Measurements from ENCODE around the gene JDP2.
A peak's percentile ranks its signal among the peaks of the same experiment; 100 is the strongest.

The JDP2 gene

DNA sequence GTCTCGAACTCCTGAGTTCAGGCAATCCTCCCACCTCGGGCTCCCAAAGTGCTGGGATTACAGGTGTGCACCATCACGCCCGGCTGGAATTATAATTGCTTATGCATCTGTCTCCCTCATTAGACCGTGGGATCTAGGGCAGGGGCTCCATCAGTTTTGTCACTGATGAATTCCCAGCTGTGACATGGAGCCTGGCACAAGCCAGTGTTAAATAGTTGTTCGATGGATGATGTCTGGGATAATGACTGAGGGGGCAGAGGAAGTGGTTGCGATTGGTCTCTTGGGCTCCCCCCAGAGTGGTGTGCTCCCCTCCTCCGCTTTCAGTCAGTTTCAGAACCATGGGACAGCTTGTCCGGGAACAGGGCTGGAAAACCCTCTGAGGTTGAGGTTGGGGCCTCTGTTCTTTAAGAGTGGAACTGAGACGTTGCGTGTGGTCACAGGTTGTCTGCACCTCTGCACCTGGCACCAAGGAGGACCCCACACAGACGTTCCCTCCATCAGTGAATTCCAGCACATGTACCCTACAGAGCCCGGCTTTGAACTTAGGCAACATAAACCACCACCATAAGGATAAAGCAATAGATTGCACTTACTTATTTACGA is 63.7 kb downstream of the JDP2 start:
- no peak for DNase-seq

- DNase-seq: no peak
Observed at GRCh38 chr14:75492832-75493591, 65.2 kb downstream of the JDP2 start.

DNA sequence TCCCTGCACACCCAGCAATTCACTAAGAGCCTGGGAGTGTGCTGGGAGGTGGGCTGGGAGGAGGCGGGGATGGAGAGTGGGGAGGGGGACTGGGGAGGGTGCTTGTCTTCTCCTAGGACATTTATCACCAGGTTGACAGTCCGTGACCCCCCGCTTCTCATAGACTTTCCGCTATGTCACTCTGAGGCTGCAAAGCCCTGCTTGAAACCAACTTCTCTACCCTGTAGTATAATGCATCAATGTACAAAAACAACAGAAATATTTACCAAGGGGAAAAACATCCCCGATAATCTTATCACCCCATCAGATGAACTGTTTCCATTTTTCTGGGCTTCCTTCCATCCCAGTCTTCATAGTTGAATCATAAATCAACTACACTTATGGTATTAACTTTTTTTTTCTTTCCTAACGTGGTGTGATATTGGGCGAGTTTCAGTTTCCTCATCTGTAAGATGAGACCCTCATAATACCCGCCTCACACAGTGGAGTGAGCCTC is 65.8 kb downstream of the JDP2 start:
- DNase-seq: no peak

GRCh38 chr14:75494896-75495295 is 67.1 kb downstream of the JDP2 start:
- DNase-seq: peak; percentile 27 to 38

GRCh38 chr14:75495399-75495798 is 67.6 kb downstream of the JDP2 start:
- DNase-seq: no peak

- DNase-seq: peak in 1 of 2 donors; percentile 32
Observed at GRCh38 chr14:75495882-75496281, 68.1 kb downstream of the JDP2 start.

DNA sequence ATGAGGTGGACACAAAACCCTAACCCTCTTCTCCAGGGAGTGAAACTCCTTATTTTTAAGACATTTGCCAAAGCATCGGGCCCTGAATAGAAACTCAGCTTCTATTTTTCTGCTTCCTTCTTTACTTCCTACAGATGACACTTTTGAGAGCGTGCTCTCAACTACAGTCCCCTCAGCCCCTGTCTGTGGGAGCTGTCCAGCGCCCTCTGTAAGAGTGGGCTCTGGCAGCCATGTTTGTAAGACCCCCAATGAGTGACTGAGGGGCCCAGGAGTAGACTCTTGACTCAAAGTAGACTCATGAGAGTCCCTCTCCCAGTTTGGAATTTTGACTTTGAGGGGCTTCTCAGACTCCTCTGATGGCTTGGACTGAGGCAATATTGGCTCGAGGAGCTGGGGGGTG is 68.9 kb downstream of the JDP2 start:
- DNase-seq: no peak

DNA sequence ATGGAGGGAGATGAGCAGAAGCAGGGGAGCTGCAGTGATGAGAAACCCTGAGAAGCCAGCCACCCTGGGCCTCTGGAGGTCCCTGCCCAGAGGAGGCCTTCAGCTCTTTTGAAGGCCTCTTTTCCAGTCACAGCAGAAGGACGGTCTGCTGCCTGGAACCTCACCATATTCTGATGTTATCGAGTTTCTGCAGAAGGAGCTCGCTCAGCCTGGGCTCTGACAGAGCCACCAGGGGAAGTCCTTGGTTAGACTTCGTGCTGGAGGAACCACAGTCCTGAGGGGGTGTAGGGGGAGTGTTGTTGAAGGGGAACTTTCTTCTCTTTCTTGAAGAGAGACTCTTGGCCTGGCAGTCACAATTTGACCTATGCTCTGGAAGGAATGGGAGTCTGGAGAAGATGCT is 69.4 kb downstream of the JDP2 start:
- DNase-seq: peak; percentile 71 to 76

- no peak for DNase-seq
Observed at GRCh38 chr14:75497701-75498100, 69.9 kb downstream of the JDP2 start.

- DNase-seq: no peak
Observed at GRCh38 chr14:75499084-75499875, 71.5 kb downstream of the JDP2 start.

- DNase-seq: no peak
Observed at GRCh38 chr14:75501080-75501479, 73.3 kb downstream of the JDP2 start.

- DNase-seq: no peak
Observed at GRCh38 chr14:75504411-75504810, 76.6 kb downstream of the JDP2 start.

DNA sequence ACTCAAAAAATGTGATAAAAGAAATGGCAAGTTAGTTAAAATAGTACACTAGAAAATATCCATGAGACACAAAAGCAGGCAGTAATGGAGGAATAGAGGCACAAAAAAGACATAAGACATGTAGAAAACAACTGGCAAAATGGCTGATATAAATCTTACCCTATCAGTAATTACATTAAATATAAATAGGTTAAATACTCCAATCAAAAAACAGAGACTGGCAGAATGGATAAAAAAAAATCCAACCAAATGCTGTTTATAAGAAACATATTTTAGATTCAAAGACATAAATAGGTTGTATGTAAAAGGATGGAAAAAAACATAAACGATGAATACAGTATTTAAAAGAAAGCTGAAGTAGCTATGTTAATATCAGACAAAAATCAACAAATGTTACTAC is 79.1 kb downstream of the JDP2 start:
- no peak for DNase-seq

- DNase-seq: no peak
Observed at GRCh38 chr14:75510547-75510946, 82.7 kb downstream of the JDP2 start.

GRCh38 chr14:75511201-75511600 is 83.4 kb downstream of the JDP2 start:
- no peak for DNase-seq

DNA sequence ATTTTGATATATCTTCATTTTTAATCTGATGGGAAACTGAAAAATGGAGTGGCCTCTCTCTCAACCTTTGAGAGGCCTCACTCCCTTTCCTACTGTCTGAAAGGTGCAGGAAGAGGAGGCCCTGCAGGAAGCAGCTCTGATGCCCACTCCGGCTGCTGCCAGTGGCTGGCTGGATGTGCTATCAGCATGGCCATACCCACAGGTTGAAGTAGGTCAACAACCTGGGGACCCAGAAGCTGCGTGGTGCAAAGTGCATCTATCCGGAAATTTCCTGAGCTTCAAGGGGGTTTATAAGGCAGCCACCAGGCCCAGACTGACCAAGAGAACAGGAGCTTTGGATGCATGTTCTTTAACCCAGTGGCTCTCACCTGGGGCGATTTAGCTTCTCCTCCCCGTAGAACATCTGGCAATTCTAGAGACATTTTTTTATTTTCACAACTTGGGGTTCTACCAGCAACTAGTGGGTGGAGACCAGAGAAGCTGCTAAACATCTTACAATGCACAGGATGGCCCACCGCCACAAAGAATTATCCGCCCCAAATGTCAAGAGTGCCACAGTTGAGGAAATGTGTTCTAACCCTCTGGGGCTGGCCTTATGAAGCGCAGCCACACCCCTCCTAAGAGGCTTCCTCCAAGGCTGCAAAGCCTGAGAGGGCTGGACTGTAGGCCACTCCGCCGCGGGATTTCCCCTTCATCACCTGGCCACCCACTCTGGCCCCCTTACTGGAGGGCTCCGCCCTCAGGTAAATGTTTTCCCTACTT is 86.3 kb downstream of the JDP2 start:
- DNase-seq: no peak

DNA sequence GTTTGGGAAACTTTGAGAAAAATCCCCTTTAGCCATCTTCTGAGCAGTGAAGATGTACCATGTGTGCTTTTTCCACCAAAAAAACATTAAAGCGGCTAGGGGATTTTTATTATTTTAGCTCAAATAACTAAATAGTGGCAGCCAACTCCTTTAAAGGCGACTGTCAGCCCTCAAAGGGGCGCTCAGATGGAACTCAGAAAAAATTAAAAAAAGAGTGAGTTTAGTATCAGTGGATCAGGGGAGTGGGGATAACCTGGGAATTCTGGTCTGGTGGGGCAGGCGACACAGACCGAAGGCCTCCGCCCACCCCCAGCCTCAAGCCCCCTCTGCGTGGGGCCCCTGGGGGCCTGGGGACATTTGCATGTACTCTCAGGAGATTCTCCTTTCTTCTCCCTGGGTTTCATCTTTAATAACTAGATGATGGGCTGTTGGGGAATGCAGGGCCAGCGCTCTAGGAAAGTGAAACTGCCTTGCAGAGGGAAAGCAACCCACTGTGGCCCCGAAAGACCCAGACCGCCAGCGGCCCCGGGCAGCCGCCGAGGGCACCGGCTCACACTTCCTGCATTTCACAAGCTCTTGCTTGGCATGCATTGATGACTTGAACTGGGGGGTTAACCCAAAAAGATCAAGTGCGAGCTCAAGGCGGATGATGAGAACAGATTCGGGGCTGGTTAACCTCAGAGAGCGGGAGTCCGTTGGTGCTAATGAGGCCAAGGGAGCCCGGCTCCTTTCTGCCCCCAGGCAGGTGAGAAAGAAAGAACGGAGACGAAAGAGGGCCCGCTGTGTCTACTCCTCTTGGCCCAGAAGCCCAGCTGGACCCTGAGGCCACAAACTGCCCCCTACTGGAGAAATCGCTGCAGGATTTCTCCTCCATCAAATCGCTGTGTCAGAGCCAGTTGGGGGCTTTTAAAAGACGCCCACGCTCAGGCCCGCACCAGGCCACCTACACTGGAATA is 87.1 kb downstream of the JDP2 start:
- DNase-seq: peak; percentile 53 to 54

- no peak for DNase-seq
Observed at GRCh38 chr14:75515629-75515996, 87.8 kb downstream of the JDP2 start.

DNA sequence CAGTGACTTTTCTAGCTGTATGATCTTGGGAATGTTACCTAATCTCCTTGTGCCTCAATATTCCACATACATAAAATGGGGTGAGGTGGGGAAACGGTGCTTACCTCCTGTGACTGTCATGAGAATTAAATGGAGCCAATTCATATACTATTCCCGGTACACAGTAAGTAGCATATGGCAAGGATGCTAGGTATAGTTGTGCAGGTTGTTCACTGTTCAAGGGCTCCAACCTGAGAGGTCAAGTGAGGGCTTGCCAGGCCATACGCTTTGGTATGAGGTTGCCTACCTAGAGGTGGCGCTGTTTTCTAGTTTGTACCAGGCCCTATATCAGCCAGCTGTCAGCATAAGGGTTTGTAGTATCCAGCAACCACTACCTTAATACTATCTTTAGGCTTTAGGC is 90.8 kb downstream of the JDP2 start:
- DNase-seq: peak; percentile 34 to 66

- no peak for DNase-seq
Observed at GRCh38 chr14:75519394-75519793, 91.6 kb downstream of the JDP2 start.

DNA sequence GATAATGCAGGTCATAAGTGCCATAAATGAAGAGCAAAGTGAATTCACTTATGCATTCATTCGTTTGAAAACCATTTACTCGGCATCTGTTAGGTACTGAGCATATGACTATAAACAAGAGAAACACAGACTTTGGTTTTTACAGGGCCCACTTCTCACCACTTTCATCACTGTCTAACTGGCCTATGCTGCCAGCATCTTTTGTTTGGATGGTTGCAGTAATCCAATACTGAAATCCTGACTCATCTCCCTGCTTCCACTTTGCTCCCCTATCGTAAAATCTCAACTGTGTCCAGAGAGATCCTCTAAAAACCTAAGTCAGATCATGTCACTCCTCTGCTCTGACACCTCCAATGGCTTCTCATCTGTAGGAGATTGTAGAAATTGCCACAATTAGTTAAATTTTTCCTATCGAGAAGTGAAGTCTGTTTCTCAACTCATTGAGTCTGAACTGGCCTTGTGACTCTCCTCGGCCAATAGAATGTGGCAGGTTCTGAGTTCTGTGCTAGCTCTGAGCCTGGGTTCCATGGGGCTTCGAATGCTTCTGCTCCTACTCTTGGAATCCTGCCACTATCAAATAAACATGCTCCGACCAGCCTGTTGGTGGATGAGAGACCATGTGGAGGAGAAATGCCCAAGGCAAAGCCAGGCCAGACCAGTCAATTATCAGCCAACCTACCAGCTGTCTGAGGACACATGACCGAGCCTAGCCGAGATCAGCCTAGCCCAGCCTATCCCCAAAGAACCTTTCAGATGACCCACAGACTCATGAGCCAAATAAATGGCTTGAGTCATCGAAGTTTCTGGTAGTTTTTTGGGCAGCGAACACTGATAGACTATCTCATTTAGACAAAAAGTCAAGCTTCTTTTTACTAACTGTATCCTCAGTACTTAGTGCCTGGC is 92.3 kb downstream of the JDP2 start:
- no peak for DNase-seq

All from inflammatory macrophage treated with lipopolysaccharide for 1 hour (primary cell).